ENCODE results near the gene FRMD6. TPM values are rescaled to one million over a fixed set of nuclear protein-coding genes. Genes with fewer than 3 reads are reported as not detected.
A peak's percentile ranks its signal among the peaks of the same experiment; 100 is the strongest.
"Not testable (repeated sequence)": the region's sequence is repeated elsewhere in the genome, so short reads cannot be mapped to it uniquely, and the experiment has no call there.

Gene FRMD6
- total and polyA plus RNA-seq, 4 donors: 3.2 to 27.2 (median 8.6) TPM

DNA sequence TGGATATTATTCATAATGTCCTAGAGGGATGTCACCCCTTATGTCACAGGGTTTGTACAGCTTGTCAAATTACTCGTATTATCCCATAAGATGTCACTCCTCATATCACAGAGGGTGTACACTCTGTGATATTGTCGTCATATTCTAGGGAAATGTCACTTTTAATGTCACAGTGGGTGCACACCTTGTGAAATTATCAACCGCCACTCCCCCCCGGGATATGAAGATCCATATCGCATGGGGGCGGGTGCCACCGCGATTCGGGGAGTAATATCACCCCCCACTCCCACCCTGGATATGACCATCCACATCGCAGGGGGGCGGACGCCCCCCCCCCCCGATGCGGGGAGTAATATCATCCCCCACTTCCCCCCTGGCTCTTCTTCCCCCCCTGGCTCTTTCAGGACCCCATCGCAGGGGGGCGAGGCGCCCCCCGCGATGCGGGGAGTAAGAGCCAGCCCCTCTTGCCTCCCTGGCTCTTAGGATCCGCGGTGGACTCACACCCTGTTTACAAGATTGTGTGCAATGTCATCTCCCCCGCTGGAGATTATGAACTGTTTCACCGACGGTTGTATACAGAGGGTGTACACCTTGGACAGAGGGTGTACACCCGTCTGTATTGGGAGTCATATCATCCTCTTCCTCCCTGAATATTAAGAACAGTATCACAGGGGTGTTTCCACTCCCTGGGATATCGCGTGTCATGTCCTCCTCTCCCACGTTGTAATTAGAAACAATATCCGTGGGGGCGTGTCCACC lies 92.8 kb downstream of the FRMD6 start:
- Histone ChIP-seq H3K36me3 (ENCODE audit: control insufficient read depth in 4 of 4, insufficient read depth in 4 of 4, low read length in 4 of 4) (no peaks in the 10 kb centered on the region), H3K27ac (ENCODE audit: low read depth in 1 of 2, low read length in 1 of 2) (no peak overlapping the region), H3K9ac (ENCODE audit: insufficient read depth in 1 of 2, low read length in 2 of 2) (no peak overlapping the region), H3K4me3 (no peak overlapping the region), H3K27me3 (ENCODE audit: control insufficient read depth in 3 of 3, insufficient read depth in 3 of 3, low read length in 2 of 3) (no peaks in the 10 kb centered on the region), H3K9me3 (ENCODE audit: control insufficient read depth in 4 of 4, insufficient read depth in 3 of 4, low read length in 3 of 4) (no peaks in the 10 kb centered on the region), H3K4me1 (ENCODE audit: control insufficient read depth in 5 of 5, insufficient read depth in 5 of 5, low read length in 5 of 5) (no peaks in the 10 kb centered on the region)
- WGBS, 2 donors: 80 to 86% methylated on average over 26 to 31 of the region's 31 CpGs
- DNase-seq (no peak), ATAC-seq (ENCODE audit: insufficient read depth, low FRiP score) (no peak)
- TF ChIP-seq, protein P1, sequence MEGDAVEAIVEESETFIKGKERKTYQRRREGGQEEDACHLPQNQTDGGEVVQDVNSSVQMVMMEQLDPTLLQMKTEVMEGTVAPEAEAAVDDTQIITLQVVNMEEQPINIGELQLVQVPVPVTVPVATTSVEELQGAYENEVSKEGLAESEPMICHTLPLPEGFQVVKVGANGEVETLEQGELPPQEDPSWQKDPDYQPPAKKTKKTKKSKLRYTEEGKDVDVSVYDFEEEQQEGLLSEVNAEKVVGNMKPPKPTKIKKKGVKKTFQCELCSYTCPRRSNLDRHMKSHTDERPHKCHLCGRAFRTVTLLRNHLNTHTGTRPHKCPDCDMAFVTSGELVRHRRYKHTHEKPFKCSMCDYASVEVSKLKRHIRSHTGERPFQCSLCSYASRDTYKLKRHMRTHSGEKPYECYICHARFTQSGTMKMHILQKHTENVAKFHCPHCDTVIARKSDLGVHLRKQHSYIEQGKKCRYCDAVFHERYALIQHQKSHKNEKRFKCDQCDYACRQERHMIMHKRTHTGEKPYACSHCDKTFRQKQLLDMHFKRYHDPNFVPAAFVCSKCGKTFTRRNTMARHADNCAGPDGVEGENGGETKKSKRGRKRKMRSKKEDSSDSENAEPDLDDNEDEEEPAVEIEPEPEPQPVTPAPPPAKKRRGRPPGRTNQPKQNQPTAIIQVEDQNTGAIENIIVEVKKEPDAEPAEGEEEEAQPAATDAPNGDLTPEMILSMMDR (IDR thresholded peaks at IDR 0.05; ENCODE audit: control extremely low read depth, extremely low read depth): no peak

DNA sequence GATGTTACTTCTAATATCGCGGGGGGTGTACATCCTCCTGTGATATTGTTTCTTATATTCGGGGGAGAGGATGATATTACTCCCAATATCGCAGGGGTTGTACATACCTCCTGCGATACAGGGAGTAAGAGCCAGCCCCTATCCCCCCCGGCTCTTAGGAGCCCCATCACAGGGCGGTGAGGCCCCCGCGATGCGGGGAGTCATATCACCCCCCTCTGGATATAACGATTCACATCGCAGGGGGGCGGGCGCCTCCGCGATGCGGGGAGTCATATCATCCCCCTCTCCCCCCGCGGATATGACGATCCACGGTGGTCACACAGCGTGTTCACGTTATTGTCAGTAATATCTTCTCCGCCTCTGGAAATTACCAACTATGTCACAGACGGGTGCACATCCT lies 95.1 kb downstream of the FRMD6 start:
- H3K27me3 ChIP-seq (ENCODE audit: control insufficient read depth in 3 of 3, insufficient read depth in 3 of 3, low read length in 2 of 3); H3K9me3 ChIP-seq (ENCODE audit: control insufficient read depth in 4 of 4, insufficient read depth in 3 of 4, low read length in 3 of 4); H3K4me3 ChIP-seq; H3K36me3 ChIP-seq (ENCODE audit: control insufficient read depth in 4 of 4, insufficient read depth in 4 of 4, low read length in 4 of 4); H3K4me1 ChIP-seq (ENCODE audit: control insufficient read depth in 5 of 5, insufficient read depth in 5 of 5, low read length in 5 of 5); H3K9ac ChIP-seq (ENCODE audit: insufficient read depth in 1 of 2, low read length in 2 of 2); H3K27ac ChIP-seq (ENCODE audit: low read depth in 1 of 2, low read length in 1 of 2); ATAC-seq (ENCODE audit: insufficient read depth, low FRiP score); DNase-seq: not testable (repeated sequence)
- 86 to 90% methylated on average over 22 to 25 of the region's 25 CpGs for WGBS, 2 donors

DNA sequence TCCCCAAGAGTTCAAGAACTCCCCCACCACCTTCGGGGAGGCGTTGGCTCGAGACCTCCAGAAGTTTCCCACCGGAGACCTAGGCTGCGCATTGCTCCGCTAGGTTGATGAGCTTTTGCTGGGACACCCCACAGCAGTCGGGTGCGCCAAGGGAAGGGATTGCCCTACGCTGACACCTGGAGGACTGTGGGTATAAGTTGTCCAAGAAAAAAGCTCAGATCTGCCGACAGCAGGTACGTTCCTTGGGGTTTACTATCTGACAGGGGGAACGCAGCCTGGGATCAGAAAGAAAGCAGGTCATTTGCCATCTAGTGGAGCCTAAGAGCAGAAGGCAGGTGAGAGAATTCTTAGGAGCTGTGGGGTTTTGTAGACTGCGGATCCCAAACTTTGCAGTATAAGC lies 98.8 kb downstream of the FRMD6 start:
- 81 to 86% methylated on average over 13 of the region's 13 CpGs for WGBS, 2 donors
- Histone ChIP-seq H3K9me3 (ENCODE audit: control insufficient read depth in 4 of 4, insufficient read depth in 3 of 4, low read length in 3 of 4) (no peaks in the 10 kb centered on the region), H3K9ac (ENCODE audit: insufficient read depth in 1 of 2, low read length in 2 of 2) (no peak overlapping the region), H3K4me3 (no peak overlapping the region), H3K27me3 (ENCODE audit: control insufficient read depth in 3 of 3, insufficient read depth in 3 of 3, low read length in 2 of 3) (no peaks in the 10 kb centered on the region), H3K27ac (ENCODE audit: low read depth in 1 of 2, low read length in 1 of 2) (no peak overlapping the region), H3K4me1 (ENCODE audit: control insufficient read depth in 5 of 5, insufficient read depth in 5 of 5, low read length in 5 of 5) (no peaks in the 10 kb centered on the region), H3K36me3 (ENCODE audit: control insufficient read depth in 4 of 4, insufficient read depth in 4 of 4, low read length in 4 of 4) (no peaks in the 10 kb centered on the region)
- TF ChIP-seq, protein P1 (IDR thresholded peaks at IDR 0.05; ENCODE audit: control extremely low read depth, extremely low read depth): no peak
- DNase-seq: no peak
- no peak for ATAC-seq (ENCODE audit: insufficient read depth, low FRiP score)

DNA sequence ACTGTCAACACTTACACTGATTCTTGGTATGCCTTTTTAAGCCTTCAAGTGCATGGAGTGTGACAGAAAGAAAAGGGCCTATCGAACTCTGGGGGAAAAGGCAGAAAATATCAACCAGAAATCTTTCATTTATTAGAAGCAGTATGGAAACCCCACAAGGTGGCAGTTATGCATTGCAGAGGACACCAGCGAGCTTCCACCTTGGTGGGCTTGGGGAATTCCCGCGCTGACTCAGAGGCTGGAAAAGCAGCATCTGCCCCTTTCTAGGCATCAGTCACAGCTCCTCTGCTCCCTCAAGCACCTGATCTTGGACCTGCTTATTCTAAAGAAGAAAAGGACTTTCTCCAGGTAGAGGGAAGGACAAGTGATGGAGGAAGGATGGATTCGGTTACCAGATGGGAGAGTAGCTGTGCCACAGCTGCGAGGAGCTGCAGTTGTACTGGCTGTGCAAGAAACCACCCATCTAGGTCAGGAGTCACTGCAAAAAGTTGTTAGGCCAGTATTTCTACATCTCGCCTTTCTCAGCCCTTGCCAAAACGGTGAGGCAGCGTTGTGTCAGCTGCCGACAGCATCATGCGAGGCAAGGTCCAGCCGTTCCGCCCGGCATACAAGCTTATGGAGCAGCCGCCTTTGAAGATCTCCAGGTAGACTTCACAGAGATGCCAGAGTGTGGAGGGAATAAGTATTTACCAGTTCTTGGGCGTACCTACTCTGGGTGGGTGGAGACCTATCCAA lies 100.1 kb downstream of the FRMD6 start:
- 71 to 80% methylated on average over 16 of the region's 16 CpGs for WGBS, 2 donors
- DNase-seq: peak; percentile 30 to 65 (median 44)

DNA sequence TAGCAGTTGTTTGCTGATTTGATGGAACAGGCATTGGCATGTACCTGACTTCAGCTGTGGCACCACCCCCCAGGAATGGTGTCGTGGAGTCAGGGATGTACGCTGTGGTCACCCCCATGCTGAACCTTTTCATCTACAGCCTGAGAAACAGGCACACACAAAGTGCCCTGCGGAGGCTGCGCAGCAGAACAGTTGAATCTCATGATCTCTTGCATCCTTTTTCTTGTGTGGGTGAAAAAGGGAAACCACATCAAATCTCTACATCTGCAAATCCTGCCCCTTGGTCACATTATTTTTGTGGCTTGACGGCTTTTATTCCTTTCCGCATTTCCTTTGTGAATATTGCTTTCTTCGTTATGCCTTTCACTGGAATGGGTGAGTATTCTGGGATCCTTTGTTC lies 106.0 kb downstream of the FRMD6 start:
- not testable (repeated sequence) for ATAC-seq (ENCODE audit: insufficient read depth, low FRiP score); H3K4me3 ChIP-seq; H3K36me3 ChIP-seq (ENCODE audit: control insufficient read depth in 4 of 4, insufficient read depth in 4 of 4, low read length in 4 of 4); DNase-seq; H3K4me1 ChIP-seq (ENCODE audit: control insufficient read depth in 5 of 5, insufficient read depth in 5 of 5, low read length in 5 of 5); H3K9me3 ChIP-seq (ENCODE audit: control insufficient read depth in 4 of 4, insufficient read depth in 3 of 4, low read length in 3 of 4); H3K27ac ChIP-seq (ENCODE audit: low read depth in 1 of 2, low read length in 1 of 2); H3K27me3 ChIP-seq (ENCODE audit: control insufficient read depth in 3 of 3, insufficient read depth in 3 of 3, low read length in 2 of 3); H3K9ac ChIP-seq (ENCODE audit: insufficient read depth in 1 of 2, low read length in 2 of 2)
- WGBS, 2 donors: 39 to 63% methylated on average over 7 of the region's 7 CpGs

More for the DNA sequence above, 100.1 kb downstream of the FRMD6 start:
- H3K27me3 ChIP-seq (ENCODE audit: control insufficient read depth in 3 of 3, insufficient read depth in 3 of 3, low read length in 2 of 3); ATAC-seq (ENCODE audit: insufficient read depth, low FRiP score); H3K36me3 ChIP-seq (ENCODE audit: control insufficient read depth in 4 of 4, insufficient read depth in 4 of 4, low read length in 4 of 4); H3K9ac ChIP-seq (ENCODE audit: insufficient read depth in 1 of 2, low read length in 2 of 2); H3K9me3 ChIP-seq (ENCODE audit: control insufficient read depth in 4 of 4, insufficient read depth in 3 of 4, low read length in 3 of 4); H3K4me1 ChIP-seq (ENCODE audit: control insufficient read depth in 5 of 5, insufficient read depth in 5 of 5, low read length in 5 of 5); H3K27ac ChIP-seq (ENCODE audit: low read depth in 1 of 2, low read length in 1 of 2); H3K4me3 ChIP-seq: not testable (repeated sequence)
